NCI-H1930 (cell line): ENCODE measurements around the gene SCAP.

Source experiments
- DNase-seq, 2 experiments: peaks; one replicate each; lab custom pipeline; 2025; lab: John Stamatoyannopoulos, UW

The SCAP gene

GRCh38 chr3:47413751-47414150, 62.0 kb downstream of the SCAP start:
- DNase-seq, result no peak

- no peak for DNase-seq
Observed at GRCh38 chr3:47412842-47413520, 62.8 kb downstream of the SCAP start.

GRCh38 chr3:47412453-47412756, 63.3 kb downstream of the SCAP start:
- DNase-seq, result no peak

GRCh38 chr3:47411696-47412452, 63.9 kb downstream of the SCAP start:
- no peak for DNase-seq

GRCh38 chr3:47410801-47411646, 64.7 kb downstream of the SCAP start:
- DNase-seq, result no peak

DNA sequence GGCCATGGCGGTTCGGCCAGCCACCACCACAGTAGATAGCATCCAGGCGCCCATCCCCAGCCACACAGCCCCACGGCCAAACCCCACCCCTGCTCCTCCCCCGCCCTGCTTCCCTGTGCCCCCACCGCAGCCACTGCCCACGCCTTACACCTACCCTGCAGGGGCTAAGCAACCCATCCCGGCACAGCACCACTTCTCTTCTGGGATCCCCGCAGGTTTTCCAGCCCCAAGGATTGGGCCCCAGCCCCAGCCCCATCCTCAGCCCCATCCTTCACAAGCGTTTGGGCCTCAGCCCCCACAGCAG, 65.4 kb downstream of the SCAP start:
- no peak for DNase-seq

GRCh38 chr3:47409688-47410416, 65.9 kb downstream of the SCAP start:
- DNase-seq, result no peak

DNA sequence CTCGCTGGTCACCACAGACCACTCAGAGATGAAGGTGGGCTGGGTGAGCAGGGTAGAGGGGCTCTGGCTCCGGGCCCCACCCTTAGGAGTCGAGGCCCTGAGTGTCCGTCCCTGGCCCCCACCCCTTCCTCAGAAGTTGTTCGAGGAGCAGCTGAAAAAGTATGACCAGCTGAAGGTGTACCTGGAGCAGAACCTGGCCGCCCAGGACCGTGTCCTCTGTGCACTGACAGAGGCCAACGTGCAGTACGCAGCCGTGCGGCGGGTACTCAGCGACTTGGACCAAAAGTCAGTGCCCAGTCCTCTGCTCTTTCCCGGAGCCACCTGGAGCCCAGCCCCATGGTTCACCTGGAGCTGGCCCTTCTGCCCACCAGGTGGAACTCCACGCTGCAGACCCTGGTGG, 66.5 kb downstream of the SCAP start:
- no peak for DNase-seq

- DNase-seq, result no peak
Observed at GRCh38 chr3:47408839-47409229, 66.9 kb downstream of the SCAP start.

GRCh38 chr3:47407896-47408838, 67.6 kb downstream of the SCAP start:
- no peak for DNase-seq

DNA sequence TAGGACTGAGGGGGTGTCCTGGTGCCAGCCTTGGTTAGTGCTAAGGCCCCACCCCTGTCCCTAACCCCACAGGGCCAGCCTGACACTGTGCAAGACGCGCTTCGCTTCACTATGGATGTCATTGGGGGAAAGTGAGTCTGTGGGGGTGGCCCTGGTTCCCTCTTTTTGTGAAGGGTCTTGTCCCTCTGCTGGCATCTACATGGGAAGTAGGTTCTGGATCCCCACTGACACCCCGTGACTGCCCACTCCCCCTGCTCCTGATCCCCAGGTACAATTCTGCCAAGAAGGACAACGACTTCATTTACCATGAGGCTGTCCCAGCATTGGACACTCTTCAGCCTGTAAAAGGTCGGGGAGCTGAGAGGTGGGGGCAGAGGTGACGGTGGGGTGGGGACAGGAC, 68.5 kb downstream of the SCAP start:
- no peak for DNase-seq

DNA sequence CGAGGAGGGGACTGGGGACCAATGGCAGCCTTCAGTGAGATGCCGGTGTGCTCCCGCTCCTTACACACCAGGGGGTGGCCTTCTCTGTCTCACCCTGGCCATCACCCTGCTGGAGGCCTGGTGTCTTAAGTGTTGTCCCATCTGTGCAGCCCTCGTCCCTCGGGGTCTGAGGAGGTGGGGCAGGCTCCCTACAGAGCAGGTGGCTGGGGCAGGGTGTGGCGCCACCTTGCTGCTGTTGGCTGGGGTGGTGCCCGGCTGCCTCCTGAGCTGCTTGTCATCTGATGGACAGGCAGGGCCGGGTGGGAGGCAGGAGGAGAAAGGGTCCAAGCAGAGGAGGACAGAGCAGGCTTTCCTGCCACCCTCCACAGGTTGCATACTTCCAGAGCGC, 69.0 kb downstream of the SCAP start:
- DNase-seq, result no peak

DNA sequence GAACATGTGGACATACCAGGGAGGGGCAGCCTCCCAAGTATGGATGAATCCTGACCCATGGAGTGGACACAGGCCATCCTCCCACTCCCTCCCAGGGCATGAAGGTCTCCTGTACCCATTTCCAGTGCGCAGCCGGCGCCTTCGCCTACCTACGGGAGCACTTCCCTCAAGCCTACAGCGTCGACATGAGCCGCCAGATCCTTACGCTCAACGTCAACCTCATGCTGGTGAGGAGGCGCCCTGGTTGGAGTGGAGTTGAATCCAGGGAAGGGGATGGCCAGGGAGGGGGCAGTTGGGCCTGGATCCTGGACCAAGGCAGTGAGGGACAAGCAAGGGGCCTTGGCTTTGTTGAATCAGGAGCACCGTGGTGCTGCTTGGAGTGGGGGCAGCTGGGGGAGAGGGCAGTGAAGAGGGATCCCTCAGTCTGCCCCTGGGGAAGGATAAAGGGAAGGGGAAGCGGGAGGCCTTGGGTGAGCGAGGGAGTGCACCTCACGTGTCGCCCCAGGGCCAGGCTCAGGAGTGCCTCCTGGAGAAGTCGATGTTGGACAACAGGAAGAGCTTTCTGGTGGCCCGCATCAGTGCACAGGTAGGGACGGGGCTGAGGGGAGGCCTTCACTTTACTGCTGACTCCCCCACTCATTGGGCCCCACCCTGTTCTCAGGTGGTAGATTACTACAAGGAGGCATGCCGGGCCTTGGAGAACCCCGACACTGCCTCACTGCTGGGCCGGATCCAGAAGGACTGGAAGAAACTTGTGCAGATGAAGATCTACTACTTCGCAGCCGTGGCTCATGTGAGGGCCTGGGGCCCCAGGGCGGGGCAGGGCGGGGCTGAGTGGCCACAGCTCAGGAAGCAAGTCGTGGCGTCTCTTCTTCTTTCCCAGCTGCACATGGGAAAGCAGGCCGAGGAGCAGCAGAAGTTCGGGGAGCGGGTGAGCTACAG, 69.7 kb downstream of the SCAP start:
- no peak for DNase-seq

- DNase-seq, result no peak
Observed at GRCh38 chr3:47404955-47405790, 70.6 kb downstream of the SCAP start.

GRCh38 chr3:47404431-47404876, 71.3 kb downstream of the SCAP start:
- DNase-seq, result no peak

- no peak for DNase-seq
Observed at GRCh38 chr3:47399531-47400270, 76.0 kb downstream of the SCAP start.

DNA sequence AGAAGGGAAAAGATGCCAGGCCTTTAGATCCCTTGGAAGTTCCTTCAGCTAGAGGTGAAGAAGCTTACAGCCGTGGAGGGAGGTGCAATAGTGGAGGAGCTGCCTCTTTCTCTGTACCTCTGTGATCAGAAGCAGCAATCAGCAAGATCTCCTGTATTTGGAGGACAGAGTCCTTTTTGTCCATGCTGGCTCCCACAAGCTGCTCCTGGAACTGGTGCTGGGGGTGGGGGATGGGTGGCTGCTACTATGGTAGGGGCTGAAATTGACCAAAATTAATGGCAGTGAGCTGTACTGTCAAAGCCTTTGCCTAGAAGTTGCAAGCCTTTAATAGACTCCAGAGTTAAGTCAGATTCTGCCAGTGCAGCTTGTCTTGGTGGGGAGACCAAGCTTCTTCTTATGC, 76.7 kb downstream of the SCAP start:
- DNase-seq, result no peak

GRCh38 chr3:47398228-47398627, 77.5 kb downstream of the SCAP start:
- DNase-seq, result no peak

- DNase-seq, result no peak
Observed at GRCh38 chr3:47394881-47395280, 80.9 kb downstream of the SCAP start.
